GM10266 (cell line): ENCODE data around the gene TUBGCP4.

Experiments
- DNase-seq: peaks from one replicate; pipeline ENCODE4 v3.0.0; 2012; ENCODE audit errors: extremely low spot score
- TF ChIP-seq, protein P1 (sequence below): IDR thresholded peaks from 2 replicates; pipeline ENCODE4 v1.5.1; 2012; ENCODE audit warnings: mild to moderate bottlenecking, low read depth; ENCODE audit not compliant: control insufficient read depth, insufficient read depth; ENCODE audit errors: missing control alignments

The TUBGCP4 gene

DNA sequence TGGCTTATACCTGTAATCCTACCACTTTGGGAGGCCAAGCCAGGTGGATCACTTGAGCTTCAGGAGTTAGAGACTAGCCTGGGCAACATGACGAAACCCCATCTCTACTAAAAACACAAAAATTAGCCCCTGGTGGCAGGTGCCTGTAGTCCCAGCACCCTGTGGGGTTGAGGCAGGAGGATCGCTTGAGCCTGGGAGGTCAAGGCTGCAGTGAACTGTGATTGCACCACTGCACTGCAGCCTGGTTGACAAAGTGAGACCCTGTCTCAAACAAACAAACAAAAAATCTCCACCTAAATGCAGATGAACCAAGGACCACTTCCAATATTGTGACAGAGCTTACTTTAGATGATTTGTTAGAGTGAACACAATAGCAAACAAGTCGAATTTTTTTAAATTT lies 68.4 kb downstream of the TUBGCP4 start:
- TF ChIP-seq, protein P1, sequence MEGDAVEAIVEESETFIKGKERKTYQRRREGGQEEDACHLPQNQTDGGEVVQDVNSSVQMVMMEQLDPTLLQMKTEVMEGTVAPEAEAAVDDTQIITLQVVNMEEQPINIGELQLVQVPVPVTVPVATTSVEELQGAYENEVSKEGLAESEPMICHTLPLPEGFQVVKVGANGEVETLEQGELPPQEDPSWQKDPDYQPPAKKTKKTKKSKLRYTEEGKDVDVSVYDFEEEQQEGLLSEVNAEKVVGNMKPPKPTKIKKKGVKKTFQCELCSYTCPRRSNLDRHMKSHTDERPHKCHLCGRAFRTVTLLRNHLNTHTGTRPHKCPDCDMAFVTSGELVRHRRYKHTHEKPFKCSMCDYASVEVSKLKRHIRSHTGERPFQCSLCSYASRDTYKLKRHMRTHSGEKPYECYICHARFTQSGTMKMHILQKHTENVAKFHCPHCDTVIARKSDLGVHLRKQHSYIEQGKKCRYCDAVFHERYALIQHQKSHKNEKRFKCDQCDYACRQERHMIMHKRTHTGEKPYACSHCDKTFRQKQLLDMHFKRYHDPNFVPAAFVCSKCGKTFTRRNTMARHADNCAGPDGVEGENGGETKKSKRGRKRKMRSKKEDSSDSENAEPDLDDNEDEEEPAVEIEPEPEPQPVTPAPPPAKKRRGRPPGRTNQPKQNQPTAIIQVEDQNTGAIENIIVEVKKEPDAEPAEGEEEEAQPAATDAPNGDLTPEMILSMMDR = no peak
- no peak for DNase-seq

DNA sequence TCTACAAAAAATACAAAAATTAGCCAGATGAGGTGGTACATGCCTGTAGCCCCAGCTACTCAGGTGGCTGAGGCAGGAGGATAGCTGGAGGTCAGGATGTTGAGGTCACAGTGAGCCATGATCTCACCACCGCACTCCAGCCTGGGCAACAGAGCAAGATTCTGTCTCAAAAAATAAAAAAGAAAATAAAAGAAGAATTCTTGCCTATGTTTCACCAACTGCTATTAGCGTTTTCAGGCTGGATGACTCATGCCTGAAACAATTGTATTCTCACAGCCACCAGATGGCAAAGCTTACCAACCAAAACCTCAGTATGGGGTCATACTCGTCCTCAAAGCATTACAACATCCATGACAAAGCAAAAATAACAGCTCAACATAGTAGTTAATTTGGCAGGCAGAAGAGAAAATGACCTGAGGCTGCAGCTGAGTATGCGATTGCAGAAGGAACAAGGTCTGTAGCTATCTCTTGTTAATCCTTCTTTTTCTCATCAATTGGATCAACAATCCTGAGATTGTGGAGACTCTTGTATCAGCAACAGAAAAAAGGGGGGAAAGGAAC lies 69.9 kb downstream of the TUBGCP4 start:
- DNase-seq = peak; percentile 33
- TF ChIP-seq, protein P1 = peak; percentile 43

DNA sequence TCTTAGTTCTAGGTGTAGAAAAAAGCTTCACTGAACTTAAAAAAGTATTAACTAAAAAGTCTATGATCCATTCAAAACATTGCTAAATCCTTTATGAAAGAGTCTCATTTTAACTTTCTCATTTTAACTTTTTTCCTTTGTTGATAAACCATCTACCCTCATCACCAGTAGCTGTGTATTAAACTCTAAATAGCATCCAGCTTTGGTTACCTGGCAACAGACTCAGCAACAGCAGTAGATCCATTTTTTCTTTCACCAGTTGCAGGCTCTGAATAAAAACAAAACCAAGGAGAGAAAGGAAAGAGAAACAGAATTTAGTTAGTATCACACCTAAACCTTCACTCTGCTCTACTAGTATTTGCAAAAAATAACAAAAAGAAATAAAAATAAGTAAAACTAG lies 70.4 kb downstream of the TUBGCP4 start:
- TF ChIP-seq, protein P1 = no peak
- DNase-seq = peak; percentile 24

DNA sequence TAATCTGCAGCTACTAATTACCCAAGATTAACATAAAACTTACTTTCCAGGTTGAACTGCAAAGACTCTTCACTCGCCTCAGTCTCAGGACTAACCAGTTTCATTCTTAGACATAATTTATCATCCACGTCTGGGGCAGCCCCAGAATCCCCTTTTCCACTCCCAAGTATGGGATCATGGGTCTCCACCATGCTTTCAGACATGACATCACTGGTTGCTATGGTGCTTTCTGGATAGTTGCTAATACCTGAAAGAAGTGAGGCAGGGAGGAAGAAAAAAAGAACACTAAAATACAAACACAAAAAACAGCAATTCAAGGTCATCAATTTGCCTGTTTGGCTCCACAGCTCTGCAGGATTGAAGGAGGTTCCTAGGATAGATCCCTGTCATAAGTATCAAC lies 75.4 kb downstream of the TUBGCP4 start:
- no peak for DNase-seq
- TF ChIP-seq, protein P1 = no peak

DNA sequence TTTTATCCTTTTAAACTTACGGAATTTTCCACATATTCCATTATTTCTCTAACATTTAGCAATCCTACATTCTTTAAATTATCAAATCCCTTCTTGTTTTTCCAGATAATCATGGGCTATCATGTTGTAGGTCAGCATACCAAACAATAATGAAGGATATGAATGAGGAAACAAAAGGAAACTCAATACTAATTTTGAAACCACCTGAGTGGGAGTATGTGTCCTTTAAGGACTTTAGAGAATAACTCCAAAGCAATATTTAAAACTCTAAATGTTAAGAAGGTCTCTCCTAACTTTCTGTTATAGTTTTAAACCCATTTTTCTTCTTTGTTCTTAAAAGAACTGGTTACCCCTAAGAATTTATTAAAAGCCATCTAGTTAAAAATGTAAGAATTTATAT lies 79.1 kb downstream of the TUBGCP4 start:
- TF ChIP-seq, protein P1 = no peak
- DNase-seq = no peak
